Adrenal gland (tissue), 12 donors: ENCODE results near the gene CHMP1A. TPM values are rescaled to one million over a fixed set of nuclear protein-coding genes. Genes with fewer than 3 reads are reported as not detected.
A peak's percentile ranks its signal among the peaks of the same experiment; 100 is the strongest.

Experiments used
- DNase-seq, 7 donors: peaks; one replicate each; pipeline ENCODE4 v3.0.0-alpha.2; 2019 to 2020
- H3K27ac ChIP-seq, 5 donors: fragments of 200-600 bp; sonication (generic) in 4 of 5; 1 replicate in 3 of 5; 2 replicates in 2 of 5; pipeline versions ENCODE4 v1.5.1 to v1.8.0; 2016 to 2020; ENCODE audit warnings: mild to moderate bottlenecking in 1 of 5
- H3K27me3 ChIP-seq: fragments of 200-600 bp; 2 replicates; pipeline ENCODE4 v1.8.0; 2021
- H3K36me3 ChIP-seq, 2 donors: fragments of 200-600 bp; replicated peaks in 1 of 2; 1 replicate in 1 of 2; 2 replicates in 1 of 2; pipeline versions ENCODE4 v1.5.1 to v1.8.0; 2018 to 2022
- H3K4me1 ChIP-seq, 2 donors: fragments of 200-600 bp; replicated peaks in 1 of 2; 1 replicate in 1 of 2; 2 replicates in 1 of 2; pipeline versions ENCODE4 v1.5.1 to v1.8.0; 2018 to 2021
- H3K4me3 ChIP-seq, 4 donors: fragments of 200-600 bp; sonication (generic) in 3 of 4; one replicate each; pipeline ENCODE4 v1.5.1; 2016 to 2018
- H3K9me3 ChIP-seq, 3 donors: fragments of 200-600 bp; sonication (generic) in 1 of 3; replicated peaks in 1 of 3; 1 replicate in 2 of 3; 2 replicates in 1 of 3; pipeline versions ENCODE4 v1.5.1 to v1.8.0; 2016 to 2021
- POLR2A ChIP-seq, 2 donors: fragments of 450-650 bp; IDR thresholded peaks; one replicate each; pipeline ENCODE4 v1.6.1; 2017; ENCODE audit warnings: antibody characterized with exemption in 2 of 2, mild to moderate bottlenecking in 2 of 2, moderate library complexity in 1 of 2
- WGBS, 4 donors: extraction: QIAGEN DNeasy Blood & Tissue Kit in 2 of 4; methylation state at CpG; one replicate each; pipeline versions ENCODE4 v1.1.5 to v1.1.7; 2013 to 2017; 5-methylcytosine and 5-hydroxymethylcytosine counted together
- intact Hi-C, 2 donors: fragments of 100-400 bp; cut with DNase I; formaldehyde crosslinking; loops; one replicate each; pipeline versions ENCODE4 v1.14.1 to v1.15.0; 2022 to 2023
- polyA plus RNA-seq, 3 donors: library from polyadenylated mRNA; stranded (reverse); fragments of 200-250 nt in 2 of 3; fragments of 350-450 nt in 1 of 3; fragmentation: Illumina TruSeq in 1 of 3; extraction: RNeasy Lipid Tissue Mini Kit (QIAGEN cat#74804) in 1 of 3; gene quantifications; one replicate each; pipeline ENCODE4 v1.2.3, GENCODE V29; 2013 to 2014
- total RNA-seq, 9 donors: library from RNA; depleted of rRNA in 4 of 9; stranded (reverse); fragments of >200 nt in 4 of 9; fragments of 120-200 nt in 1 of 9; fragmentation: NEBNext Ultra II Directional in 1 of 9; extraction: Animal tissue kit (Norgen Biotek cat#: 25700) in 1 of 9; gene quantifications; one replicate each; pipeline versions ENCODE4 v1.1.0 to v1.2.4, GENCODE V29; 2013 to 2023
- TF ChIP-seq, protein P1 (sequence below), 6 experiments: fragments of 450-650 bp in 4 of 6; fragments of 200-600 bp in 2 of 6; sonication (generic) in 1 of 6; IDR thresholded peaks; 1 replicate in 5 of 6; 2 replicates in 1 of 6; pipeline versions ENCODE4 v1.5.1 to v1.8.0; 2016 to 2021; ENCODE audit warnings: antibody characterized with exemption in 6 of 6, mild to moderate bottlenecking in 2 of 6, moderate library complexity in 1 of 6
- donor health status: healthy with polysubstance abuse.
- donor health status: Bipolar disorder and iron deficiency.
- donor health status: DM: yes; HTN: yes; CAD: no.
- donor health status: DM: no; HTN: no; CAD: no.
- donor health status: DM: no; HTN: no; CAD: no.
- donor health status: DM: yes; HTN: yes; CAD: no.

The CHMP1A gene
- total and polyA plus RNA-seq, 12 donors, result 32.5 to 100.0 (median 64.6) TPM

DNA sequence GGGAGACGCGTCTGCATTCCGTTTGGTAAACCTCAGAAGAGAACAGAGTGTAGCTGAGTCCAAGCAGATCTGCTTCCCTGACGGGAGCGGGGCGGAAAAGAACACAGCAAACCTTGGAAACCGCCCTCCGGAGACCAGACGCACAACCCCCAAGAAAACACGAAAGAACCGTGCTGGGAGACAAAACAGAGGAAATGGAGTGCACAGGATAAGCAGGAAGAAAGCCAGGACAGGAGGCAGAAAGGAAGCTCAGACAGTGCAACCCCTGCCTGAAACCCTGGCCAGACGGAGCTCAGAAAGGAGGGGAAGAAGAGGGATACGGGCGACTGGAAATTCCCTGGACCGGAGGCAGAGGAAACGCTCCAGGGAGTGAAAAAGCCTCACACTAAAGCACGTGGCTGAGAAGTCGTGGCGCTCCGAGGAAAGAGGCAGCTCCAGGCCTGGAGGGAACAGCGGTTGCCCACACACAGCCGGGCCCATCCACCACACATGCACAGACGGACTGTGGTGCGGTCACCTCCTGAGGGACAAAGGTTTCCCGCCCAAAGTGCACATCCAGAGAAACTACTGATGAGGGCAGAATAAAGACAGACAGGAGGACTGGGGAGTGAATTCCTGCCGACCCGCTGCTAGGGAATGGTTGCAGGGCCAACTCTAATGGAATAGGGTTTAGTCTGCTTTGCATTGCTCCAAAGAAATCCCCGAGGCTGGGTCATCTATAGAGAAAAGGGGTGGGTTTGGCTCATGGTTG, 33.8 kb downstream of the CHMP1A start:
- DNase-seq, result no peak
- Histone ChIP-seq H3K4me1 (no peaks in the 10 kb centered on the region), H3K4me3 (no peak overlapping the region), H3K9me3 (no peaks in the 10 kb centered on the region), H3K36me3 (no peaks in the 10 kb centered on the region), H3K27me3 (no peaks in the 10 kb centered on the region), H3K27ac (no peak overlapping the region)
- no peak for TF ChIP-seq POLR2A (IDR thresholded peaks at IDR 0.05)
- TF ChIP-seq, protein P1, sequence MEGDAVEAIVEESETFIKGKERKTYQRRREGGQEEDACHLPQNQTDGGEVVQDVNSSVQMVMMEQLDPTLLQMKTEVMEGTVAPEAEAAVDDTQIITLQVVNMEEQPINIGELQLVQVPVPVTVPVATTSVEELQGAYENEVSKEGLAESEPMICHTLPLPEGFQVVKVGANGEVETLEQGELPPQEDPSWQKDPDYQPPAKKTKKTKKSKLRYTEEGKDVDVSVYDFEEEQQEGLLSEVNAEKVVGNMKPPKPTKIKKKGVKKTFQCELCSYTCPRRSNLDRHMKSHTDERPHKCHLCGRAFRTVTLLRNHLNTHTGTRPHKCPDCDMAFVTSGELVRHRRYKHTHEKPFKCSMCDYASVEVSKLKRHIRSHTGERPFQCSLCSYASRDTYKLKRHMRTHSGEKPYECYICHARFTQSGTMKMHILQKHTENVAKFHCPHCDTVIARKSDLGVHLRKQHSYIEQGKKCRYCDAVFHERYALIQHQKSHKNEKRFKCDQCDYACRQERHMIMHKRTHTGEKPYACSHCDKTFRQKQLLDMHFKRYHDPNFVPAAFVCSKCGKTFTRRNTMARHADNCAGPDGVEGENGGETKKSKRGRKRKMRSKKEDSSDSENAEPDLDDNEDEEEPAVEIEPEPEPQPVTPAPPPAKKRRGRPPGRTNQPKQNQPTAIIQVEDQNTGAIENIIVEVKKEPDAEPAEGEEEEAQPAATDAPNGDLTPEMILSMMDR (IDR thresholded peaks at IDR 0.05), result no peak
- 64 to 72% (median 68%) methylated on average over 28 of the region's 28 CpGs for WGBS, 4 donors
- intact Hi-C loops, result no loop called here

DNA sequence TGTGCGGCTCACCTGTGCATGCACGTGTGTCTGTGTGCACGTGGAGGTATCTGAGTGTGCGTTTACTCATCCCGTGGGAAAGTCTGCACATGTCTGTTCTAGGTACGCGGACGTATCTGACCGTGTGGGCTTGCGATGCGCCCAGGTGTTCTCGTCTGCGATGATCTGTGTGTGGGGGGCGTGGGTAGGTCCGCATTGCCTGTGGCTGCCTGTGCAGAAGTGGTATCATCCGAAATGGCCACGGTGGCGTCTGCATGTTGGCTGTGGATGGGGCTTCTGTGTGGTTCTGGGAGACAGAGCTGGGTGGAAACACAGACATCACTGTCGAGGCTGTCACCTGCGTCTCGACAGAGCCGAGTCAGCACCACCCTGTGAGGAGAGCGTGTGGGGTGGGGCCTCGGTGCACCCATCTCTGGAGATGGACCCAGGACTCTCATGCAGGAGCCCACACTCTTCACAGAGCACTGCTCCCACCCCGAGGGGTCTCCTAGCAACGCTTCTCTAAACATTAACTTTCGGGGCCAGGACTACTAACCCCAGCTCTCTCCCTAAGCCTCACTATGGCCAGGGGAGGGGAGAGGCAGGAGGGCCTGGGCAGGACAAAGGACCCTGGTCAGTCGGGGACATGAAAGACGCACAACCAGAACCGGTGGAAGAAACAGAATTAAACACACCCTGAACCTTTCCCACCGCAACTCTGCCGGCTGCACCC, 35.7 kb downstream of the CHMP1A start:
- no peaks in the 10 kb centered on the region for H3K27me3 ChIP-seq
- H3K4me1 ChIP-seq, result no peaks in the 10 kb centered on the region

DNA sequence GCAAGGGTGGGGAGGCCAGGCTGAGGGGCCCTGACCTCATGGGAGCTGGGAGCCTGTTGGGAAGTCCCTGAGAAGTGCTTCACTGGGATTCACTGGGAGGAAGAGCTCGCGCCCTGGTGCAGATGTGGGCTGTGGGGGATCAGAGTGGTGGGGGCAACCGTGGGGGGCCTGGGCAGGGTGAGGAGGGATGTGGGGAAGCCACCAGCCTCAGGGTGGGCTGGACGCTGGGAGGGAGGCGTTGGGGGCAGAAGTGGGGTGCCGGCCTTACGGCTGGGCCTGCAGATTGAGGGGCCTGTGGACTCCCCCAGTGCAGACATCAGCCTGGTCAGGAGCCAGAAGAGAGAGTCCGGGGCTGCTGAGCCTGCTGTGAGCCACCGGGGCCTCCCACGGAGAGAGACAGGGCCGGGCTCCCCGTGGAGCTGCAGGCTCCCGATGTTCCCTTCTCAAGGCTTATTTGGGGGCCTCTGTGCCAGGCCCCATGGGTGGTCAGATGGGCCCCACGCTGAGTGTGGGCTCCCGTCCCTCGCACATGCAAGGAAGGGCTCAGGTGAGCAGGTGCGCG, 36.3 kb downstream of the CHMP1A start:
- Histone ChIP-seq H3K27me3 (no peaks in the 10 kb centered on the region), H3K36me3 (no peaks in the 10 kb centered on the region), H3K4me3 (no peak overlapping the region), H3K27ac (no peak overlapping the region), H3K4me1 (no peaks in the 10 kb centered on the region), H3K9me3 (no peaks in the 10 kb centered on the region)
- no peak for DNase-seq
- TF ChIP-seq POLR2A (IDR thresholded peaks at IDR 0.05), result no peak
- intact Hi-C loops, result no loop called here
- 86 to 92% (median 87%) methylated on average over 6 to 18 of the region's 18 CpGs for WGBS, 4 donors

More for the DNA sequence above, 35.7 kb downstream of the CHMP1A start:
- intact Hi-C loops, result no loop called here
- no peak for DNase-seq
- no peaks in the 10 kb centered on the region for H3K36me3 ChIP-seq
- H3K4me3 ChIP-seq, result no peak overlapping the region
- WGBS, 4 donors, result 84 to 91% (median 88%) methylated on average over 26 to 32 of the region's 32 CpGs
- TF ChIP-seq POLR2A (IDR thresholded peaks at IDR 0.05), result no peak
- TF ChIP-seq, protein P1 (IDR thresholded peaks at IDR 0.05), result no peak
- no peak overlapping the region for H3K27ac ChIP-seq
- no peaks in the 10 kb centered on the region for H3K9me3 ChIP-seq

DNA sequence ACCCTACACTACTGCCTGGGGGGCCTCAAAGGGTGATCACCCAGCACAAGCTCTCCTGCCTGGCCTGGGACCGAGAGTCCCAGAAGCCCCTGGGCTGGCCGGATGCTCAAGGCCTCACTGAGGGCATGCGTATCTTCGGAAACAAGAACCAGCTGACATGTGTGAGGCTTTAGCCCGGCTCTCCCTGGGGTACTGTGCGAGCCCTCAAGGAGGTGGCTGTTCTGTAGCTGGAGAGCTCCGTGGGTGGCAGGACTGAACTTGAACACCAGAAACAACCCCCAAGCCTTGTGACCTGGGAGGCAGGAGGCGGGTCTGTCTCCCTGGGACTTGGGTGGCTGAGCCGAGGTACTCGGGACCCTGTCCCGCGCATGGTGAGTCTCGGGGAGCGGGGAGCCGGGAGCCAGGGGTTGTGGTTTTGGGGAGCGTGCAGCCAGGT, 37.1 kb downstream of the CHMP1A start:
- Histone ChIP-seq H3K27me3 (no peaks in the 10 kb centered on the region), H3K36me3 (no peaks in the 10 kb centered on the region), H3K4me3 (no peak overlapping the region), H3K4me1 (no peaks in the 10 kb centered on the region), H3K27ac (peak overlapping the region in 1 of 5 donors; percentile 31), H3K9me3 (no peaks in the 10 kb centered on the region)
- WGBS, 4 donors, result 80 to 88% (median 84%) methylated on average over 10 to 16 of the region's 16 CpGs
- intact Hi-C loops, result no loop called here
- no peak for DNase-seq
- TF ChIP-seq, protein P1 (IDR thresholded peaks at IDR 0.05), result no peak
- no peak for TF ChIP-seq POLR2A (IDR thresholded peaks at IDR 0.05)
